Stimulated activated CD4-positive, alpha-beta T cell treated with anti-CD3 and anti-CD28 coated beads, Interleukin-1b, Interleukin-23, amount 100 ng/mL, for 24 hours (primary cell): ENCODE measurements around the gene SRPRB.

Source experiments
- DNase-seq, 4 experiments: peaks; one replicate each; pipeline ENCODE4 v3.0.0-alpha.2; 2020; ENCODE audit warnings: low read depth in 4 of 4, low spot score in 1 of 4

SRPRB gene

DNA sequence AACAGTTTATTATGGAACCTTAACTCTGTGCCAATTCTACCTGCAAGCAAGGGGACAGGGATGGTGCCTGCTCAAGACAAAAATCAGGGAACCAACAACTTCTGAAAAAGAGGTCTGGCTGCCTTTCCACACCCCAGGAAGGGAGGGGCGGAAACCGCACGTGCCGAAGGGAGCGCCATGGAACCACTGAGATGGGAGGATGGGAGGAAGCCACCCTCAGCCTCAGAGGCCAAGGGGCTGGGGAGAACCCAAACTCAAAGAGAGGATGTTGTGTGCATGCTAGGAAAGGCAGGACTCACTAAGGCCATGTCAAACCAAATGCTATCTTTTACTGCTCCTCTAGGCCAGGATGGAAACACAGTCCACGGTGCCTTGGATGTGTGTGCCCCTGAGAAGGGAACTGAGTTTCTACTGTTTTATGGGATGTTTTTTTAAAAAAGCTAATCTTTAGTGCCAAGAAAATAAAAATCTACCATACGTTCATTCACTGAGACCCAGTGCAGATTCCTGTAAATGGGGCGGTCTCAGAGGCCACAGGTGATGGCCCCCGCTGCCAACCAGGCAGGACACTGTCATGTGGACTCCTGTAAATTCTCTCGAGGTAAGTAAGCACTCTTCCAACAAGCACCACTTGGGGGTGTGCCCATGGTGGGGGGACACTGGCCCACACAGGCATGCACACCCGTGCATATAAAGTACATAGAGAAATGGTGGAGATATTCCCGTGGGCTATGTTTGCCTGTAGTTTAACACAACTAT is 20.5 kb downstream of the SRPRB start:
- DNase-seq = no peak

DNA sequence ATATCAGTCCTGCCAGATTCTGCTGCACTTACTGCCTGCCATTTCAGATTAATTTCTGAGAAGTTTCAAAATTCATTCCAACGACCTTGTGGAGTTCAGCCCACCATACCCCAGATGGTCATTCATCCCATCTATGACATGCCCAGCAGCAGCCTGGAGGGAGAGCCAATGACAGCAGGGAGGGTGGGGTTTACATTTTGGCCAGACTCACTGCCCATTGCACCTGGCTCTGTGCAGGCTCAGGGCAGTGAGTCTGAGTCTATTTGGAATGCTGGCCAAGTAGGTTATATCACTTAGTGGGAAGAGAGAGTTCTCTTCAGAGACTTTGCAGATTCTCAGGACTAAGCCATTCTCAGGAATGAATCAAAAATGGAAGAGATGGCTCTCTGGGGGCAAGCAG is 21.5 kb downstream of the SRPRB start:
- no peak for DNase-seq

DNA sequence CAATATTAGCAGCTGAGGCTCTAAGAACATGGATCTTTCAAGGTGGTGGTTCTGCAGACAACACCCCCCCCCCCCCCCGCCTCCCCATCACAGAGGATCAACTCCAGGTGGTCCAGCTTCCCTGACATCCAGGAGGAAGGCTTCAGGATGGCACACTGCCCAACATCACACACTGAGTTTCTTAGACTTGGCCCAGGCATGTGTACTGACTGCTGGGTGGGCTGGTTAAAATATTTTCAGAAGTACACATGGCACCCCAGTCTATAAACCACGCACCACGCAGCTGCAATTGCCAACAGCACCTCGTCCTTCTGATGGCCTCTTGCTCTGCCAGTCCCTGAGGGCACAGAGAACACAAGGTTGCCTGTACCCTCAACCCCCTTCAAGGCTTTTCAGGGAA is 22.1 kb downstream of the SRPRB start:
- no peak for DNase-seq

- no peak for DNase-seq
Measured at GRCh38 chr3:133828576-133829309, 23.1 kb downstream of the SRPRB start.

DNA sequence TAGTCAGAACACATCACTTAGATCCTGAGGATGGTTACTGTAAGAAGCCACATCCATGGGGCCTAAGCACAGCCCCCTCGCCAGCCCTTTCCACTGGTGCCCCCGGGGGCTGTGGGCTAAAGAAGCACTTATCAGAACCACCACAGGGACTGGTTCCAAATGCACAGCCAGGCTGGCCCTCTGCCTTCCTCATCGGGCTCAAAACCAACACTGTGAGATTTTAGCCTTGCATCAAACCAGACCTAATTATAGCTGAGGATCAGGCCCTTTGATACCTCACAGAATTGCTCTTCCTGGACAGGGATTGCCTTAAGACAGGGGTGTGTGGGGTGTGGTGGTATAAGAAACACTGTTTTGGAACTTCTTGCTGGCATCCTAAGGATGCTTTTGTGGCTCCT is 23.7 kb downstream of the SRPRB start:
- no peak for DNase-seq

DNA sequence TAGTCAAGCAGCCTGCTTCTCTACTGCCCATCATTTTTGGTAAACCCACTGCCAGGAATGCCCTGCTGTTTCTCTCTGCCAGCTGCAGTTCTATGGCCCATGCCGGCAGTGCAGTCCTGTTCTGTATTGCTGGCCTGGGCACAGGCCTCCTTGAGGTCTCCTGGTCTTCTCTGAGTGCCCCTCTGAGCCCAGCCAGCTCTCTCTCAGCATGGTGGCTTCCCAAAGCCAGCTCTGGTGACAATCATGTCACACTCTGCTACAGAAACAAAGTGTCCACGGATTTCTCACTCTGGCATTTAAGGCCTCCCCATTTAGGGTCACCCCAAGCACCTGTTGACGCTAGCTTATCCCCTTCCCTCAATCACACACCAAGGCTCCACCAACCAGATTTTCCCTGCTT is 24.5 kb downstream of the SRPRB start:
- DNase-seq = no peak

DNA sequence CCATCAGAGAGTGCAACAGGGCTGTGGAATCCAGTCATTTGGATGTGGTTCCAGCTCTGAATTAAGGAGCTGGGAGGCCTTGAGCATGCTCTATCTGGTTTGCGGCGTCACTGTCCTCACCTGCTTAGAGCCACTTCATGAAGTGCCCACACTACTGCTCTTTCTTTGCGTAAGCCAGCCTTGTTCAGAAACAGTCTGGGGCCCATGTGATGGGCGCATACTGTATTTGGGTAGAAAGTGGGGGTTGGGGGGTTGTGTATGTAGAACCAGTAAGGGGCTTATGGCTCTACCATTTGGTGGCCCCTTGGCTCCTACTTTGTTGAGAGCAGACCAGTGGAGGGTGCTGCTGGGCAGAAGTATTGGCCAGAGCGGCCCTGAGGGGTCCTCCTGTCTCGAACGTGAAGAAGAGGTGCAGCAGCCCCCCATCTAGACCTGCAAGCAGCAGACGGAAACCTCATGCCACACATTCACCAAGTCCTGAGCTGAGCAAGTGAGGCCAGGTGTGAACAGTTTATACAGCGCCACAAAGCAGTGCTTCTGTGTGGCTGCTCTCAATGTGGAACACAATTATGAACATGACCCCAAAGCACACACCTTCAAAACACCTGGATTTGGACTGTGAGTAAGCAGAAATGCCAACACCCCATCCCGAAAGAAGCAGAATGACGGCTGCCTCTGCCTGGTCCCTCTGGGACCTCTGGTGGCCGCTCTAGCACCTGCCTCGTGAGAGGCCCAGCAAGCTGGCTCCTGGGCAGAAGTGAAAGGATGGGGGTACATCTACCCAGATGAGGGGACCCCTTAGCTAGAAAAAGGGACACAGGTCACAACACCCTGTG is 26.6 kb downstream of the SRPRB start:
- DNase-seq = no peak

DNA sequence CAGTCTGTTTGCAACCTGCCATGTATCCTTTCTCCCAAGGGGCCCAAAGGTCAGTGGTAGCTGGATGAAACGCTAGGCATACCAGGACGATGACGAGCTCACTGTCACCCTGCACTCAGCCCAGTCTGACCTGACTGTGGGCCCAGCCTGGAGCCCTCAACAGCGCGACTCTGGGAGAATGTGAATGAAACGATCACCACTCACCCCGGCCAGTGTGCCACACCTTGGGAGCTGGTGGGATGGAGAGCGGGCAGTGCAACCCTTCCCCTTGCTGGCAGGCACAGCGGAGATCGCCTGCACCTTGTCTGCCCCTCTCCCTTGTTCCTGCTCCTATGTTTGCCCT is 27.2 kb downstream of the SRPRB start:
- DNase-seq = no peak

GRCh38 chr3:133833267-133833666 is 27.7 kb downstream of the SRPRB start:
- DNase-seq = no peak

DNA sequence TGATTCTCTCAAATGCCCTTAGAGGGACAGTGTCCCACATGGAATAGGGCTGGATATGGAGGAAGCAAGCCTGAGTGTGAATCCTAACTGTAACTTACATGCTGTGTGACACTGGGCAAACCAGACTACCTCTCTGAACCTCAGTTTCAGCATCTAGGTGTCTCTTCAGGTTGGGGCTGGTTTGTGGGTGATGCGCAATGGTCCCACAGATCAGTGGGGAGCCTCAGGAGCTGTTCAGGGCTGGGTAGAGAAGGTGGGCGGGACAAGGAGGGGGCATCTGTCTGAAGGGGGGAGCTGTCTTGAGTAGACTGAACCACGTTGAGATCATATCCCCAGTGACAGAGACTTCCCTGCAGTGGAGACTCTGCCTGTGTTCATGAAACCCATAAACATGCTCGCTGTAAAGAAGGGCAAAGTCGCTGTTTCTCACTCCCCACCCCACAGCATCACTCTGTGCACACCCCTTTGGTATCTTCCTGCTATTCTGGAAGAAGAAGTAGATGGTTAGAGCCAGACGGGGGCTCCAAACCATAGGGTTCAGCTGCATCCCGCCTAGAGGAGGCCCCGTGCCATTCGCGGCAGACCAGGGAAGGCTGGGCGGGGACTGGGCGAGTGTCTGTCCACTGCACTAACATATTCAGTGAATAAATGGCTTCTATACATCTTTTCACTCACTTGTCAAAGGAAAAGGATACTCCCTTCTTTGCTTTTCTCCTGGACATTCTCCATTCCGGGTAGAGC is 28.4 kb downstream of the SRPRB start:
- DNase-seq = no peak

DNA sequence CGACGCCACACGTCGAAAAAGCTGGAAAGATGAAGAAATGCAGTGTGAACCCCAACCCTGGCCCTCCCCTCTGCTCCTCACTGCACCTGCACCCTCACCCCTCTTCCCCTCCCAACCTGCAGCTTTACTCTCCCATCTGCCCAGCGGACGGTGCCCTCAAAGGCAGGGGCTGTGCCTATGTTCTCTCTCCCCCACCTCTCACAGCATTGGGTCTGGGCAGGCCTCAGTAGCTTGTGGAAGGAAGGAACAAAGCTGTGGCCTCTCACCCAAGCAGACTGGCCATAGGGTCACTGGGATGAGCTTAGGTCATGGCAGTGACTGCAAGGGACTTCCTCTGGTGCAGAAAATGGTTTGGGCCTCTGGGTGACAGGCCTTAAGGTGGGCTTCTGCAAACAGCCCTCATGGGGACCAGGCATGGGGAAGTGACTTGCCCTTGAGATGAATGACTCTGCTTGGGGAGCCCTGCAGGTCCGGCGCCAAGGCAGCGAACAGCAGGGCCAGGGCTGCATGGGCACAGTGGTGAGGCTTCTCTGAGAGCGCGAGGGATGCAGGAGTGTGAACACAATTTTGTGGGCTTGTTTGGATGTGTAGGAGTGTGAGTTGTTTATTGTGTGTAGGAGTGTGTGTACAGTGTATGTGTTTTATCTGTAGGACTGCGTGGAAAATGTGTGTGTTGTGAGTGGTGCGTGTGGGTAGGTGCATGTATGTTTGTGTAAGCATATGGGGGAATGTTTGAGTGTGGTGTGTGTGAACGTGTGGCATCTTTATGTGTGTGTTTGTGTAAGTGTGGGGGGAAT is 29.2 kb downstream of the SRPRB start:
- no peak for DNase-seq

DNA sequence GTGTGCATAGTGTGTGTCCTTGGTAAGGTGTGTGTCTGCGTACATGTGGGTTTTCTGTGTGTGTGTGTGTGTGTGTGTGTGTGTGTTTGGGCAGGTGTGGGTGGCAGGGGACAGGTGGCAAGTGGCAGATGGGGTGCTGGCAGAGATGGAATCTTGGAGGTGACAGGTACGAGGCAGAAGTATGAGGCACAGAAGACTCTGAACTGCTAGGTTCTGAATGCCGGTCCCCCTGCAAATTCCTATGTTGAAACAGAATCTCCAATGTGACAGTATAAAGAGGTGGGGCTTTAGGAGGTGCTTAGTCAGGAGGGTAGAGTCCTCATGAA is 29.8 kb downstream of the SRPRB start:
- DNase-seq = no peak

- DNase-seq = no peak
Measured at GRCh38 chr3:133835961-133836360, 30.3 kb downstream of the SRPRB start.

GRCh38 chr3:133836497-133837158 is 31.0 kb downstream of the SRPRB start:
- no peak for DNase-seq

DNA sequence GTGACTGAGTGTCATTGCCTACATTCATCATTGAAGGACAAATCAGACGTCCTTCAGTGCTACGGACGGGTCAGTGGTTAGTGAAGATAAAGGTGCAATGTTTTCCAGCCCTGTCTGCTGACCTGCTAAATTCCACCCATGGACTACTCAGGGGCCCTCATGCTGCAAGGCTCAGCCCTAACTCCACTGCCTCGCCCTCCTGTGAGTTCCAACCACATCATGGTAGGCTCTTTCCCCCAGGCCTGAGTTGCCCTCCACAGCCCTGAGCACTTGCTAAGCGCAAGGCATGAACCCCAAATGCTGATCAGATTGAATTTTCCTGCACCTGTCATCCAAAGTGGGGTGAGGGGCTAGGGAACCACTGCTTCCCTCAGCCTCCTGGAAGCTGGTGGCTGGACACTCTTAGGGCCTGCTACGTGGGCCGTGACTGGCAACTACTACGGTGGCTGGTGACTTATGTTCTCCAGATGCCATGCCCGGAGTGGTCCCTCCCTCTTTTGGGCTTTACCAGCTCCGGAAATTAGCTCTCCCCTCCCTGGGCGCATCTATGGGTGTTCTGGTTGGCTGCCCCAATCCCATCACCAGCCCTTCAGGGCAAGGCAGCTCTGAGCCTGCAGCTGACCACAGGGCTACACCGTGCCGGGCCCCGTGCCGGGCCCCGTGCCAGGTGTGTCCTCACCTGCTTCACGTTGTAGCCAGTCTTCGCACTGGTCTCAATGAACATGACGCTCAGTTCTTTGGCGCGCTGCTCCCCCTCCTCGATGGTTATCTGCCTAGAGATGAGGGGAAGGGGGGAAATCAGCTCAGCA is 32.1 kb downstream of the SRPRB start:
- DNase-seq = no peak

GRCh38 chr3:133838296-133838789 is 32.7 kb downstream of the SRPRB start:
- no peak for DNase-seq

DNA sequence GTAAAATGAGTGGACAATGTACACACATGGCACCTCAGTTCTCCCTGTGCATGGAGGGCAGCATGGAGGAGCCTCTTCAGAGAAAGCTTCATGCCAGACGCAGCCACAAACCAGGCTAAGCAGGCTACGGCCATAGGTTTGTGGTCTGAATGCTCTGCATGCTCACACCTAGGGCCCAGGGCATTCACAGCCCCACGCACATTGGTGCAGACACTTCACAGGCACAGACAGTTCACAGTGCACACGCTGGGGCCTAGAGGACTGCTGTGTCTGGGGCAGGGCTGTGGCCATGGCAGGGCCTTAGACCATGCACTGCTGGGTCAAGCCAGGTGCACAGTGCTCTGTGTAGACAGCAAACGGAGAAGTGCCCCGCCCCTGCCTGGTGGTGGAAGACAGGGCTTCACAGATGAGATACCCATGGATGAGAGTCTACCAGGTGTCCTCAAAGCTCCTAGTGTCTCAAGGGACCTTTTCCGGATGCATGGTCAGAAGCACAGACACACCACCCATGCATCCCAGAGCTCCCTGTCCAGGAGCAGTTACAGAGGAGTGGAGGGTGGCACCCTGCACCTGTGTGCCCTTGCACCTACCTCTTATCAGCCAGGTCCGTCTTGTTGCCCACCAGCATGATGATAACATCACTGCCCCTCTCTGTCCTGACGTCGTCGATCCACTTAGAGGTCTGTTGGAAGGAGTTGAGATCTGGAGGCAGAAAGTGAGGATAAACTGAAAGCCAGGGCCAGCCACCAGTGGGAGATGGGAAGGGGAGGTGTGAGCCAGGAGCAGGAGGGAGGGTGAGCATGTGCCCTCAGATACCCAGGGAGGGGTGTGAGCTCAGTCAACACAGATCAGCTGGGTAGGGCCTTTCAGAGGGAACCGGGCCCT is 33.5 kb downstream of the SRPRB start:
- DNase-seq = no peak

DNA sequence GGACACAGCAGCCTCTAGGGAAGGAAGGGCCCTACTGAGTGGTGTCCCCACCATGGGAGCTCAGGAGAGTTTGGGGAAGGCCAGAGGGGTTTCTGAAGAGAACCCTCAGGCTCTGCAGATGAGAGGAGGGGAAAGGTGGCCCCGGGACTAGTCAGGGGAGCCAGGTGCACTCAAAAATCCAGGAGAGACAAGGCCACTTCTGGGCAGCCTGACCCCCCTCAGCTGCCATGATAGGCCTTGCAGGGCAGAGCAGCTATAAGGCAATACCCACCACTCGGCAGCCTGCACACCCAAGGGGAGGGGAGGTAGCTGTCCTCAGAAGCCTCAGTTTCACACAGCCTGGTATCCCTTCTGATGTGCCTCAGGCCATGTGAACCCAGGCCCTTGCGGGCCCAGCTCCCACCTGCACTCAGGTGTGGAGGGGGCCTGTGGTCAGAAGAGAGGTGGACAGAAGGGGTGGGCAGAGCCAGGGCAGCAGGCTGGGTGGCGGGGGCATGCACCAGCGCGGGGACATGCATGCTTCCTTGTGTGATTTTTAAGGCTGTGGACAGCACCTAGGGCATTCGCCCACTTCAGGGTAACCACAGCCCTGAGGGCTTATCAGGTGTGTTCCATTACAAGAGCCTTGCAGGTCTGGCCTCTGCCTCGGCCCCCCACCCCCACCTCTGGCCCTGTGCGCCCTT is 34.6 kb downstream of the SRPRB start:
- no peak for DNase-seq
